T-cell (primary cell): Measurements from ENCODE around the gene ITGB7. TPM values are rescaled to one million over a fixed set of nuclear protein-coding genes. Genes with fewer than 3 reads are reported as not detected.

Experiments
- ATAC-seq, 4 experiments: fragments of 200-7000 bp in 3 of 4; fragments of 150-1000 bp in 1 of 4; cut with Tn5 transposase; replicated peaks in 1 of 4; 1 replicate in 3 of 4; 2 replicates in 1 of 4; pipeline ENCODE4 v1.10.0; 2021; ENCODE audit warnings: moderate library complexity in 3 of 4, mild to moderate bottlenecking in 2 of 4, moderate number of reproducible peaks in 1 of 4
- CTCF ChIA-PET, 2 donors: fragments of 300-600 bp; sonication (Branson Sonifier 250); formaldehyde crosslinking; loops; one replicate each; lab custom pipeline; 2022; ENCODE audit warnings: antibody characterized with exemption in 2 of 2; lab: Charles Lee
- POLR2A ChIA-PET, 2 donors: fragments of 300-600 bp; sonication (Branson Sonifier 250); formaldehyde crosslinking; loops; one replicate each; lab custom pipeline; 2022; ENCODE audit warnings: antibody characterized with exemption in 2 of 2; lab: Charles Lee
- DNase-seq, 35 experiments: peaks; one replicate each; pipeline versions ENCODE4 v3.0.0 to v3.0.0-alpha.2; 2013 to 2023
- H3K27ac ChIP-seq: one replicate; pipeline ENCODE4 v1.5.1; 2013; ENCODE audit warnings: low read length
- H3K27me3 ChIP-seq, 2 experiments: replicated peaks in 1 of 2; 1 replicate in 1 of 2; 2 replicates in 1 of 2; pipeline versions ENCODE4 v1.6.1 to v1.7.0; 2013; ENCODE audit warnings: low read length in 1 of 2, mixed read lengths in 1 of 2; ENCODE audit not compliant: control insufficient read depth in 2 of 2, insufficient read depth in 2 of 2; ENCODE audit errors: extremely low read depth in 1 of 2
- H3K36me3 ChIP-seq, 2 donors: 1 replicate in 1 of 2; 2 replicates in 1 of 2; pipeline versions ENCODE4 v1.6.1 to v1.7.0; 2013; ENCODE audit warnings: low read length in 1 of 2; ENCODE audit not compliant: control insufficient read depth in 2 of 2, insufficient read depth in 1 of 2; ENCODE audit errors: extremely low read depth in 1 of 2
- H3K4me1 ChIP-seq, 2 experiments: 1 replicate in 1 of 2; 2 replicates in 1 of 2; pipeline versions ENCODE4 v1.6.1 to v1.7.0; 2013; ENCODE audit warnings: low read length in 2 of 2, mixed read lengths in 1 of 2; ENCODE audit not compliant: insufficient read depth in 2 of 2, control insufficient read depth in 1 of 2; ENCODE audit errors: extremely low read depth in 1 of 2
- H3K4me3 ChIP-seq, 2 donors: 1 replicate in 1 of 2; 2 replicates in 1 of 2; pipeline versions ENCODE4 v1.5.1 to v1.7.0; 2013; ENCODE audit warnings: mild to moderate bottlenecking in 2 of 2, low read length in 1 of 2, moderate library complexity in 1 of 2; ENCODE audit not compliant: control insufficient read depth in 1 of 2; ENCODE audit errors: extremely low read depth in 1 of 2
- H3K9me3 ChIP-seq: 2 replicates; pipeline ENCODE4 v1.7.0; 2013
- H3K27ac Mint-ChIP-seq, 2 donors: one replicate each; pipeline ENCODE4 v1.8.0; 2020 to 2021; ENCODE audit warnings: mild to moderate bottlenecking in 2 of 2, mixed read lengths in 2 of 2
- H3K27me3 Mint-ChIP-seq, 2 donors: one replicate each; pipeline ENCODE4 v1.8.0; 2021 to 2022; ENCODE audit warnings: mixed read lengths in 2 of 2
- H3K36me3 Mint-ChIP-seq: one replicate; pipeline ENCODE4 v1.8.0; 2021; ENCODE audit warnings: mixed read lengths
- H3K4me1 Mint-ChIP-seq, 3 donors: one replicate each; pipeline ENCODE4 v1.8.0; 2020 to 2022; ENCODE audit warnings: mixed read lengths in 3 of 3, mild to moderate bottlenecking in 1 of 3
- H3K4me3 Mint-ChIP-seq, 3 donors: one replicate each; pipeline ENCODE4 v1.8.0; 2020 to 2022; ENCODE audit warnings: mild to moderate bottlenecking in 3 of 3, mixed read lengths in 3 of 3, moderate library complexity in 3 of 3
- H3K9me3 Mint-ChIP-seq, 3 donors: one replicate each; pipeline ENCODE4 v1.8.0; 2020 to 2022; ENCODE audit warnings: mixed read lengths in 3 of 3
- WGBS: methylation state at CpG from one replicate; pipeline ENCODE4 v1.1.5; 2013; ENCODE audit warnings: missing lambda C conversion rate; ENCODE audit not compliant: insufficient coverage; 5-methylcytosine and 5-hydroxymethylcytosine counted together
- total RNA-seq, 35 experiments: library from RNA in 6 of 35; stranded (reverse) in 6 of 35; fragments of 120-200 nt in 1 of 35; gene quantifications; one replicate each; pipeline versions ENCODE4 v1.2.1 to v1.2.4 and lab custom pipeline; 2013 to 2026

Gene ITGB7
- total RNA-seq, 5 donors from 2014 or later (not counting 1 experiment from before 2014, with no cell fraction given): 247 to 590 (median 469) TPM

DNA sequence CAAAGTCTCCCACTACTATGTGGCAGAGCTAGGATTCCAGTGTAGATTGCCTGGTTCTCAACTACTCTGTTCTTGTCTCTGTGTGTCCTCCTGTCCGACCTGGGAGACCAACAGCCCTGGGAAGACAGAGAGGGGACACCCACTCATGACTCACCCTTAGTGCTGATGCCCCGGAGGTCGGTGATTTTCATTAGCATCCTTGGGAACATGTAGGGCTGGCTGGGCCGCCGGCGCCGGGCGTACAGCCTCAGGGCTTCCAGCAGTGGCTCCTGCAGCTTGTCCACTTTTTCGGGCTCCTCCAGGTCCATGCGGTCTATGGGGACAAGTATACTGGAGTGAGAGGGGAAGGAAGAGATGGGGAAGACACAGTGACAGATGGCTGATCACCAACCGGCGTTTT, 5.9 kb upstream of the ITGB7 start:
- Mint-ChIP-seq H3K36me3 (peaks cover 28% of the 10 kb centered on the region), H3K27me3 (no peaks in the 10 kb centered on the region), H3K27ac (peak overlapping the region; percentile 64 to 78), H3K4me1 (peaks cover 78 to 81% (median 79%) of the 10 kb centered on the region in 3 donors), H3K9me3 (no peaks in the 10 kb centered on the region), H3K4me3 (no peak overlapping the region)
- CTCF ChIA-PET: interaction anchor here (0.6 to 5.0 kb wide), 14 partner anchors 39 to 1815 kb away, joined by 3 to 34 read pairs (median 7); partner anchors contain the start of genes ESPL1 (in 2 of the 2), AAAS (in 1 of the 2) and PFDN5 (in 1 of the 2)
- ATAC-seq: no peak
- DNase-seq: no peak
- Histone ChIP-seq H3K27ac (peak overlapping the region; percentile 20), H3K27me3 (no peaks in the 10 kb centered on the region), H3K9me3 (no peaks in the 10 kb centered on the region), H3K4me1 (peaks cover 31 to 87% of the 10 kb centered on the region in 2 experiments), H3K36me3 (peaks cover 12 to 55% of the 10 kb centered on the region in 2 donors), H3K4me3 (no peak overlapping the region)
- POLR2A ChIA-PET: no interaction called here
- WGBS: 62% methylated on average over 7 of the region's 12 CpGs

DNA sequence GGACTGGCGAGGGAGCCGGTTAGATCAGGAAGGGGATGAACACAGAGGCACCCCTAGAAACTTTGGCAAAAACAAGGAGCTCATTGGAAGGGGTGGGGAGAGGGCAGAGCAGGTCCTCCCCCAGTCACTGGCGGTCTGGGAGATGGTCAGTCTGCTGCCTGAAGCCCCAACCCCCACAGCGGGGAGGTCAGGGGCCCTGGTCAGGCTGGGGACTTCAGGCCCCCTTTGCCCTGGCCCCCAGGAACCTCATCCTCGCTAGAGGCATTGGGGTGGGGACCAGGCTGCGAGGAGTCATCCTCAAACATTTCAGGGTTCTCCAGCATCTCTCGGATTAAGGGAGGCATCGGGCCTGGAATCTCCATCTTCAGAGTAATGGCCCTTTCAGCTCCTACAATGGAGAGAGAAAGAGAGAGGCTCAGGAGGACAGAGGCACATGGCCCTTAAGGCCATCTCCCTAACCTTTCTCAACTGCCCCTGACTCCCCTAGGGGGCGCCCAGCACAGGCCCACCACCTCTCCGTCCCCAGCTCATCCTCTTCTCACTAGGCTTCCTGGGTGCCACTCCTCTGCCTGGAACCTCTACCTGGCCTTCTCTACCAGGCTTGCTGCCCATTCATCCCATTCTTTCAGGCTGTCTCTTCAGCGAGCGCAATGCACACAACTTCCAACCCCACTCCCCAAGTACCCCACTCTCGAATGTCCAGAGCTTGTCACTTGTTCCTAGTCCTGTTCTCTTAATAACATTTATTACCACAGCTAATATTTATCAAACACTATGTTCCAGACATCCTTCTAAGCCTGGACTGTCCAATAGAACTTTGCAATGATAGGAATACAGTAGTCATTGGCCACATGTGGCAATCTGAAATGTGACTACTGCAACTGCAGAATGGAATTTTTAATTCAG, 4.7 kb upstream of the ITGB7 start:
- H3K4me1 Mint-ChIP-seq: peaks cover 77 to 79% (median 77%) of the 10 kb centered on the region in 3 donors
- 82% methylated on average over 5 of the region's 13 CpGs for WGBS
- DNase-seq (peak in 1 of 35 experiments; percentile 37), ATAC-seq (no peak)
- peaks cover 30 to 86% of the 10 kb centered on the region in 2 experiments for H3K4me1 ChIP-seq
- no peaks in the 10 kb centered on the region for H3K9me3 Mint-ChIP-seq
- H3K36me3 ChIP-seq: peaks cover 12 to 55% of the 10 kb centered on the region in 2 donors
- H3K4me3 ChIP-seq: no peak overlapping the region
- no peaks in the 10 kb centered on the region for H3K27me3 Mint-ChIP-seq
- CTCF ChIA-PET: interaction anchor here (0.8 to 5.0 kb wide), 10 partner anchors 8 to 113 kb away, joined by 3 to 23 read pairs (median 5); partner anchors contain the start of genes ESPL1 (in 2 of the 2) and AAAS (in 1 of the 2)
- H3K4me3 Mint-ChIP-seq: no peak overlapping the region
- POLR2A ChIA-PET: interaction anchor here in 1 of 2 donors (0.7 kb wide), 1 partner anchor 36 kb away, joined by 3 read pairs; no protein-coding TSS in a partner anchor
- peaks cover 28% of the 10 kb centered on the region for H3K36me3 Mint-ChIP-seq
- H3K27ac Mint-ChIP-seq: peak overlapping the region; percentile 69 to 76
- no peaks in the 10 kb centered on the region for H3K9me3 ChIP-seq
- no peak overlapping the region for H3K27ac ChIP-seq
- H3K27me3 ChIP-seq: no peaks in the 10 kb centered on the region

DNA sequence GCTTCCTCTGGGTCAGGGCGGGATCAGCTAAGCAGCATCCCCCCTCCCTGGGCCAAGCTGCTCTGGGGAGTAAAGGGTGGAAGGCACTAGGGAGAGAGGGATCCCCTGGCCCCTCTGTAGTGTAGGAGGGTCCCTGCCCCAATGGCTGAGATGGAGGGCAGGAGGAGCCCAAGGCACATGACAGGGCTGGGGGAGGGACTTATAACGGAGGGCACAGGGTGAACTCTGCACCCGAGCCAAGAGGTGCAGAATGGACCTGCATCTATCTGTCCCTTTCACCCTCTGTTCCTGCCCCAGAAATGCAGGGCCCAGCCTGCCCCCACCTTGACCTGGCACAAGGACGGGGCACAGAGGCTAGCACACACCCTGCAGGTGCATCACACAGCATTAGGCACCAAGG, 3.8 kb upstream of the ITGB7 start:
- 95% methylated on average over 3 of the region's 4 CpGs for WGBS
- no peaks in the 10 kb centered on the region for H3K9me3 Mint-ChIP-seq
- H3K4me1 Mint-ChIP-seq: peaks cover 70 to 78% (median 77%) of the 10 kb centered on the region in 3 donors
- H3K4me1 ChIP-seq: peaks cover 33 to 85% of the 10 kb centered on the region in 2 experiments
- H3K36me3 ChIP-seq: peaks cover 12 to 55% of the 10 kb centered on the region in 2 donors
- H3K27me3 Mint-ChIP-seq: no peaks in the 10 kb centered on the region
- ChIA-PET POLR2A (interaction anchor here in 1 of 2 donors (1.1 kb wide), 1 partner anchor 51 kb away, joined by 3 read pairs; no protein-coding TSS in a partner anchor), CTCF (interaction anchor here (1.1 to 5.0 kb wide), 6 partner anchors 9 to 112 kb away, joined by 3 to 23 read pairs (median 4); partner anchors contain the start of genes AAAS (in 1 of the 2) and ESPL1 (in 1 of the 2))
- H3K27ac Mint-ChIP-seq: peak overlapping the region in 1 of 2 donors; percentile 34
- no peak overlapping the region for H3K4me3 Mint-ChIP-seq
- H3K4me3 ChIP-seq: no peak overlapping the region
- H3K36me3 Mint-ChIP-seq: peaks cover 28% of the 10 kb centered on the region
- ATAC-seq (no peak), DNase-seq (no peak)
- no peaks in the 10 kb centered on the region for H3K9me3 ChIP-seq
- no peak overlapping the region for H3K27ac ChIP-seq
- H3K27me3 ChIP-seq: no peaks in the 10 kb centered on the region

DNA sequence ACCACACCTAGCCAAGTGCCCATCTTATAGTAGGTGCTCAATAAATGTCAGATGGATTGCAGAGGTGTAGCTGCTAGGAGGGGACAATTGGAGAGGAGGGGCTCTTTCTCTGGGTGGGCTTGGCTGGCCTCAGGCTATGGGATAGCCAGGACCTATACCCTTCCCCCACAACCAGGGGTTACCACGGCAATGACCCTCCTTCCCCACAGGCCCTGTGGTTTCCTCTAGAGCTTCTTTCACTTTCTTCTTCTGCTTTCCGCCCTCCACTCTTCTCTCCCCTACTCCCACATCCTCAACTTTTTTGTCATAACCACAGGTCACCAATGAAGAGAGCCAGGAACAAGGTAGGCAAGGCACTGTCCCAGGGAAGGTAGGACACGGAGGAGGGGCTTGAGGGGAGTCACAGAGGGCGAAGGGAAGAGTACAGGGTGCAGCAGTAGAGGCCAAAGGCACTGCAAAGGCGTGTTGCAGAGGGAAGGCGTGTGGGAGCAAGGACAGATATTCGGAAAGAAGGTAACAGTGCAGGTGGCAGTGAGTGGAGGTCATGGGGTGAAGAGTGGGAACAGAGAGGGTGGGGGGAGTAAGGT, 1.9 kb upstream of the ITGB7 start:
- ChIA-PET CTCF (interaction anchor here (0.5 to 3.5 kb wide), 11 partner anchors 7 to 115 kb away, joined by 3 to 12 read pairs (median 4); partner anchors contain the start of genes ESPL1 (in 2 of the 2) and AAAS (in 1 of the 2)), POLR2A (interaction anchor here in 1 of 2 donors (0.6 kb wide), 1 partner anchor 108 kb away, joined by 7 read pairs; no protein-coding TSS in a partner anchor)
- Histone ChIP-seq H3K27ac (peak overlapping the region; percentile 68), H3K9me3 (no peaks in the 10 kb centered on the region), H3K27me3 (no peaks in the 10 kb centered on the region), H3K36me3 (peaks cover 12 to 39% of the 10 kb centered on the region in 2 donors), H3K4me3 (peak overlapping the region in 1 of 2 donors; percentile 30), H3K4me1 (peaks cover 30 to 82% of the 10 kb centered on the region in 2 experiments)
- ATAC-seq: peak; percentile 13 to 35 (median 28)
- Mint-ChIP-seq H3K4me3 (peak overlapping the region; percentile 70 to 78 (median 77)), H3K27me3 (no peaks in the 10 kb centered on the region), H3K4me1 (peaks cover 69 to 83% (median 77%) of the 10 kb centered on the region in 3 donors), H3K9me3 (no peaks in the 10 kb centered on the region), H3K36me3 (peaks cover 25% of the 10 kb centered on the region), H3K27ac (peak overlapping the region; percentile 97 to 98)
- peak in 1 of 35 experiments; percentile 48 for DNase-seq
- 7% methylated on average over 6 of the region's 7 CpGs for WGBS

DNA sequence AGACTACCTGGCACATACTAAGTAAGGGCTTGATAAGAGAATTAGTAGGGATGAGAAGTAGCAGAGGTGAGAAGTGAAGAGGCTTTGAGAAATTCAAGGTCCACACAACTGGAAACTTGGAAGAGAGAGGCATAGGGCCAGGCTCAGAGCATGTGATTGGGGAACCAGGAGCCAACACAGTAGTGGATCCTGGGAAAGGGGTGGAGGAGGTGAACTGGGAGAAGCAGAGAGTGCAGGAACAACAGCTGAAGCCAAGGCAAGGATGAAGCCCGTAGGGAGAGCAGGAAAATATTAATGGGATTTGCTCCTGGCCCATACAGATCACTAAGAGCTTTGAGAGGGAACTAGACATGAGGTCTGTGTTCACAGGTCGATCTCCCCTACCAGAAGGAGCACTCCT, 1.4 kb upstream of the ITGB7 start:
- Mint-ChIP-seq H3K27me3 (no peaks in the 10 kb centered on the region), H3K4me3 (peak overlapping the region; percentile 70 to 78 (median 77)), H3K27ac (peak overlapping the region; percentile 97 to 98), H3K4me1 (peaks cover 69 to 82% (median 76%) of the 10 kb centered on the region in 3 donors), H3K36me3 (peaks cover 23% of the 10 kb centered on the region), H3K9me3 (no peaks in the 10 kb centered on the region)
- ChIA-PET CTCF (interaction anchor here (0.5 to 3.5 kb wide), 11 partner anchors 8 to 115 kb away, joined by 3 to 12 read pairs (median 4); partner anchors contain the start of genes AAAS (in 1 of the 2) and ESPL1 (in 1 of the 2)), POLR2A (interaction anchor here in 1 of 2 donors (0.6 kb wide), 2 partner anchors 108 to 124 kb away, joined by 7 read pairs; no protein-coding TSS in a partner anchor)
- DNase-seq (no peak), ATAC-seq (no peak)
- Histone ChIP-seq H3K36me3 (peaks cover 12 to 34% of the 10 kb centered on the region in 2 donors), H3K4me3 (no peak overlapping the region), H3K27me3 (no peaks in the 10 kb centered on the region), H3K9me3 (no peaks in the 10 kb centered on the region), H3K27ac (peak overlapping the region; percentile 68), H3K4me1 (peaks cover 30 to 80% of the 10 kb centered on the region in 2 experiments)
- WGBS: 100% methylated on average over 1 of the region's 2 CpGs
